ENCODE results near the gene SLC35A5.
A peak's percentile ranks its signal among the peaks of the same experiment; 100 is the strongest.

The SLC35A5 gene

DNA sequence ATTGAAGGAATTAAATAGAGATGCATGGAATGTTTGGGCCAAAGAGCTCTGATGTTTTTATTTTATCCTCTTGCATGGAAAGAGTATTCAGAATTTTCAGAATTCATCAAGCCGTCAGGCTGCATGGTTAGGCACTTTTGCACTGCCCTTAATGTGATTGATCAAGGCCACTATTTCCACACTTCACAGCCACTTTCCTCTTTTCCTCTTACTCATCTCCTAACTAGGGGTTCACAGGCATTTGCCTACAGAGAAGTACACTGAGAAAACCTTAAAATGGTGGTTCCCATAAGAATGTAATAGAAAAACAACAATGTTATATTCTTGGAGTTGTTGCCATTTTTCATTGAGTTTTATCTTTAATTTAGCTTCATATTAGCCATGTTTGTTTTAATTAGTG lies 10.9 kb downstream of the SLC35A5 start:
- no peak for DNase-seq (ENCODE audit: low spot score)

DNA sequence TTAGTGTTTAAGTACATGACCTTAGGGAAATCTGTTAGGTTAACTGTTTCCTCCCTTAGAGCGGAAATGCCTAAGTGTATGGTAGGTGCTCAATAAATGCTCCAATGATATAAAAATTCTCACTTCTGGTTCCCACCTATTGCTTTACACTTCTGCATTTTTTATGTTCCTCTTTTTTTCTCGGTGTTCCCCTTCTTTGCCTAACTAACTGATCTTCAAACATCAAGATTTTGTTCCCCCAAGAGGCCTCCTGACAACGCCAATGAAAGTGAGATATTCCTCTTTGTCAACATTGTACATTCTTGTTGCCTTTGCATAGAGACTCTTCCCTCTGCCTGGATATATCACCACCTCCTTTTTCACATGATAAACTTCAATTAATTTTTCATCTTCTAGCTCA lies 17.4 kb downstream of the SLC35A5 start:
- peak; percentile 30 for DNase-seq (ENCODE audit: low spot score)

DNA sequence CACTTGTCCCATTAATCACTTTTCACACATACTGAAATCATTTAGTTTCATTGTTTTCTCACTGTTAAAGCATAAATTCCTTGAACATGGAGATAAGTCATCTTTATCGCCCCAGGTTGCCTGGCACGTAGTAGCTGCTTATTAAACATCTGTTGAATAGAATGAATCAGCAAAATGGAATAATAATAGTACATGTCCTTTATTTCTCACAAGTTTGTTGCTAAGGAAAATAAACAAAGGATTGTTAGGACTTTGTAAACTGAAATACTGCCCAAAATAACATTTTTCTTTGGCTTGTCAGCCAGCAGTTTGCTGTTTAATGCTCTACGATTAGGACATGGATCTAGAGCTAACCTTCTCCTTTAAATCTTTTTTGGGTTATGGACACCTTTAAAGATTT lies 17.9 kb downstream of the SLC35A5 start:
- DNase-seq (ENCODE audit: low spot score): no peak

DNA sequence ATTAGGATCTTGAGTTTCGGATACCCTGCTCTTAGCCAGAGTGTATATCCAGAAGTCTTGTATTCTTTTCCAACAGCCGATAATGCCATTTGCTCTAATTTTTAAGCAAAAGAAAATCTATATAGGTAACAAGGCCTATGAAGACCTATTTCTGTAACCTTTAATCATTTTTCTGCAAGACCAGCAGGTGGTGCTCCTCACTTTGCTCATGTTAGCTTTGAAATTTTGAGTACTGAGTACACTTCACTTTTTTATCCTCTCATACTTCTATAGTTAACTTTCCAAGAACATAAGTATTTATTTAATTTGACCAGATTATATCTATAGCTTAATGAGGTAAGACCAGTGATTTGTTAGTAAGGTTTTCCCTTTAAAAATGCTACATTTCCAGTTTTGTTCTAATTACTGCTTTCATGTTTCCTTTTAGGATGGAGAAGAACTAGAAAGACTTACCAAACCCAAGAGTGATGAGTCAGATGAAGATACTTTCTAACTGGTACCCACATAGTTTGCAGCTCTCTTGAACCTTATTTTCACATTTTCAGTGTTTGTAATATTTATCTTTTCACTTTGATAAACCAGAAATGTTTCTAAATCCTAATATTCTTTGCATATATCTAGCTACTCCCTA lies 20.5 kb downstream of the SLC35A5 start:
- peak; percentile 44 for DNase-seq (ENCODE audit: low spot score)

DNA sequence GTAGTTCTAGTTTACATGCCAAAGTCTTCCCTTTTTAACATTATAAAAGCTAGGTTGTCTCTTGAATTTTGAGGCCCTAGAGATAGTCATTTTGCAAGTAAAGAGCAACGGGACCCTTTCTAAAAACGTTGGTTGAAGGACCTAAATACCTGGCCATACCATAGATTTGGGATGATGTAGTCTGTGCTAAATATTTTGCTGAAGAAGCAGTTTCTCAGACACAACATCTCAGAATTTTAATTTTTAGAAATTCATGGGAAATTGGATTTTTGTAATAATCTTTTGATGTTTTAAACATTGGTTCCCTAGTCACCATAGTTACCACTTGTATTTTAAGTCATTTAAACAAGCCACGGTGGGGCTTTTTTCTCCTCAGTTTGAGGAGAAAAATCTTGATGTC lies 21.3 kb downstream of the SLC35A5 start:
- DNase-seq (ENCODE audit: low spot score): no peak

DNA sequence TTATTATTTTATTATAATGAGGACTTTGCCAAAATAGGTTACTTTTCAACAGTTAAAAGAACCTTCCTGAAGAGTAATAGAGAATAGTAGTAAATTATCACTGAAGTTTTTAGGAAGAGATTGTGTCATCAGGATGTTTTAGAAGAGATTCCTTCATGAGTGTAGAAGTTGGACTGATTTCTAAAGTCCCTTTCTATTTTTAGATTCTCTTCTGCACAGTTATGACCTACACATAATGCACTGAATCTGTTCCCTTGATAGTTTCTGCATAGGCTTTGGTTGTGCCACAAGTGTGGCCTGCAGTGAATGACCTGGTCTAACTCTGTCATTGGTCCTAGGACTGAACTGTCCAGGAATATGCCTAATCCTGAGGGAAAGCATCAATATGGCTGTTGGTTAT lies 23.9 kb downstream of the SLC35A5 start:
- no peak for DNase-seq (ENCODE audit: low spot score)

DNA sequence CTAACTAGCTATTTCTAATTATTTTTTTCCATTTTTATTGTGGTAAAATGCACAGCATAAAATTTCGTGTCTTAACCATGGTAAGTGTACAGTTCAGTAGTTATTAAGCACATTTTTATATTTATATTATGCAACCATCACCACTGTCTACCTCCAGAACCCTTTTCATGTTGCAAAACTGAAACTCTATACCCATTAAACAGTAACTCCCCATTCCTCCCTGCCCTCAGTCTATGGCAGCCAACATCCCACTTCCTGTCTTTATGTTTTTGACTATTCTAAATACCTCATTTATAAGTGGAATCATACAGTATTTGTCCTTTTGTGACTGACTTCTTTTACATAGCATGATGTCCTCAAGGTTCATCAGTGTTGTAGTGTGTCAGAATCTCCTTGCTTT lies 25.5 kb downstream of the SLC35A5 start:
- DNase-seq (ENCODE audit: low spot score): no peak

DNA sequence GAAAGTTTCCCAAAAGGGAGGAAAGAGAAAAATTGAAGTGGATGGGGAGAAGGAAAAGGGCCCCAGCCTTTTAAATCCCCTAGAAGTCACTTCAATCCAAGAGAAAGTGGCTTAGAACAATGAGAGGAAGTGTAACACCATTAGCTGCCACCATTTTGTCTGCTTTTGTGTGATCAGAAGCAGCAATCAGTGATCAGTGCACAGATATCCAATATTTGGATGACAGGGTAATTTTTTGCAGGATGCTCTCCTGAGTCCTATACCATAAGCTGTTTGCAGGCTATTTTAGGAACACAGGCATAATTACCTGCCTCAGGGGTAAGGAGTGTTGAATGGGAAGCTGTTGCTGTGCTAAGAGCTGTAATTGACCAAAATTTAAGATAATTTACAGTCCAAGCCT lies 31.4 kb downstream of the SLC35A5 start:
- DNase-seq (ENCODE audit: low spot score): no peak

DNA sequence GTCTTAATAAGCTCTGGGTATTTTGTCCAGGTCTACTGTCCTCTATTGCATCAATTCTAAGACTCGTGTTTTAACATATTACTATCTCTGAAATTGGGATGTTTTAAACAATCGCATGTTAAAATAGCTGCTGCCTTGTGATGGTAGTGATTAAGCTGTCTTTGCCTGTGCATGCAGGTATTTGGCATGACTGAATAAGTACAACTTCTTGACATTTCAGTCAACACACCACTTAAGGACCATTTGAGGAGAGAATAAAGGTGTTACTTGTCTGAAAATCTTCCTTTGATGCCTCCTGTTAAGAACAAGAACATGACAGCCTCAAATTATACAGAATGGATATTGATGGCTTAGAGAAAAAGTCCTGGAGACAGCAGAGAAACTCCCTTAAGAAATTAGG lies 33.0 kb downstream of the SLC35A5 start:
- no peak for DNase-seq (ENCODE audit: low spot score)

DNA sequence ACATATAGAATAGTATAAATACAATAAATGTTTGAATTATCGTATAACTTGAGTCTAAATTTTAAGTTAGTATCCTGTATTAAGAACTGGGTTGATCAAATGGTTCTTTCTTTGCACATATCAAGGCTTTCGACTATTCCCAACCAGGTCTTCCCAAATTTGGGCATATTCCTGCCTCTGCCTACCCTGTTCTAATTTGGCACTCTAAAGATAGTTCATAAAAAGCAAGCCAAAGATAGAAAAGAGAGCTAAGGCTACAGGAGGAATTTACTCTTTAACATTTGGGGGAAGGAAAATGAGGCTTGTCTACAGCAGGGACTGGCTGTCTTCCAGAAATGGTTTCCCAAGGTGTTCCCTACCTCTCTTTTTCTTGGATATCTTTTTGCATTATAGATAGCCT lies 36.1 kb downstream of the SLC35A5 start:
- no peak for DNase-seq (ENCODE audit: low spot score)

DNA sequence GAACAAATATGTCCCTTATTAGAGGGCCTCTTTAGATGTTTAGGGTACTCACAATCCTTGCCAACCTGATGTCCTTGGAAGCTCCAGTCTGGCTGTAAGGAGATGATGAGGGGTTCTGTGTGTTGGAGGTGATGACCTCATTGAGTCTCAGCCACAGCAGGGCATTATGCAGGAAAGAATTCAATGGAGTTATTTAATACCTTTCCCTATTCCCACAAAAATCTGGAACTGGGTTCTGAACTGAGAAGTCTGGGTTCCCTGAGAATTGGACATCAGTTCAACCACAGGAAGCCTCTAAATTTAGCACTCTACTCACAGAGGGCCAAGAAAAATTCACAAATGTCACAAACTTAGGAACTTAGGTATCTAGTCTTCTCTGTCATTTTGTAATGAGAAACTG lies 36.9 kb downstream of the SLC35A5 start:
- DNase-seq (ENCODE audit: low spot score): no peak

DNA sequence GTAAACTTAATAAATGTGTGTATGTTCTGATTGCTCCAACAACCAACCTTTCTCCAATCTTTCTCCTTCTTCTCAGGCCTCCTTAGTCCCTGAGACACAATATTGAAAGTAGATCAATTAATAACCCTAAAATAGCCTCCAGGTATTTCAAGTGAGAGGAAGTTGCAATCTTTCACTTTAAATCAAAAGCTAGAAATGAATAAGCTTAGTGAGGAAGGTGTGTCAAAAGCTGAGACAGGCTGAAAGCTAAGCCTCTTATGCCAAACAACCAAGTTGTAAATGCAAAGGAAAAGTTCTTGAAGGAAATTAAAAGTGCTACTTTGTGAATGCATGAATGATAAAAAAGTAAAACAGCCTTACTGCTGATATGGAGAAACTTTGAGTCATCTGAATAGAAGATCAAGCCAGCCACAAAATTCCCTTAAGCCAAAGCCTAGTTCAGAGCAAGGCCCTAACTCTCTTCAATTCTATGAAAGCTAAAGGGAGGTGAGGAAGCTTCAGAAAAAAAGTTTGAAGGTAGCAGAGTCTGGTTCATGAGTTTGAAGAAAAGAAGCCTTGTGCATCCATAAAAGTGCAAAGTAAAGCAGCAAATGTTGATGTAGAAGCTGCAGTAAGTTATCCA lies 40.5 kb downstream of the SLC35A5 start:
- DNase-seq (ENCODE audit: low spot score): no peak

DNA sequence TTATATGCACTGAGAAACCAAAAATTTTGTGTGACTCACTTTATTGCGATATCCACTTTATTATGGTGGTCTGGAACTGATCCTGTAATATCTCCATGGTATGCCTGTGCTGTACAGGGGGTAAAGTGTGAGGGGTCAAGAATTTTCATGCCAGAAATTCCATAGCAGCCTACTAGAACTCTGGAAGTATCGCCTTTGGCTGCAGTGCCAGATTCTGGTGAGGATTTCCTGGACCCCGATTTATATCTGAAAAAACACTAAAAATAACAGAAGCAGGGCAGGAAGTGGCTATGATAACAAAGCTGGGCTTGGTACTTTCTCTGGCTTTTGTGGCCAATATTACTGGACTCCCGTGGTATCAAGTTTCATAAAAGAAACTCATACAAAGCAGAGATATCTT lies 42.7 kb downstream of the SLC35A5 start:
- DNase-seq (ENCODE audit: low spot score): no peak

DNA sequence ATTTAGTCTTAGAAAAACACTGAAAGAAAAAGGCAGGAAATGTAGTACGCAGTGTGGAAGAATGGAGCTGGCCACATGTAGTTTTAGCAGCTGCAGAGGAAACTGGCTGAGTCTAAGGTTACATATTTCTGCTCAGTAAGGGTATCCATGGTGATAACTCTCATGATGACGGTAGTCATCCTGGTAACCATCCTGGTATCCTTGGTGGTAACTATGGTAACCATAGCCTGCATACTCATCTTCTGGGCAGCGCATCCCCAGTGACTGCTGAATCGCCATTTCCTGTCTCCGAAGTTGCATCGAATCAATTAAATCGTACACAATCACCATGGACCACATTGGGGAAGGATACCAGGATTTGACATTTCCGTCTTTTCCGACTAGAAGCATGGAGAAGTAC lies 43.4 kb downstream of the SLC35A5 start:
- peak; percentile 16 for DNase-seq (ENCODE audit: low spot score)

DNA sequence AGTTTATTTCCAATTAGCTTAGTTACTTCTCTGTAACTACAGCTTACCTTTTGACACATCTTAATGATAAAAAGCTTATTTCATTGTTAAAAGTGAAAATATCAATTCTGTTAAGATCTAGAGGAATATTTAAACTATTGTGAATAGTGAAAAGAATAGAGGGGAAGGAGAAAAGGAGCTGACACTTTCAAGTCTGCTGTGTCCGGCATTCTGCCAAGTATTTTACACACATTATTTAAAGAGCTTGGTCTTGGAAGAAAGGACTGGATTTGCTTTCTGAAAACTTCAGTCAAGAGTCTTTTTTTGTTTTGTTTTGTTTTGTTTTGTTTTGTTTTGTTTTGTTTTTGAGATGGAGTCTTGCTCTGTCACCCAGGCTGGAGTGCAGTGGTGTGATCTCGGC lies 44.3 kb downstream of the SLC35A5 start:
- no peak for DNase-seq (ENCODE audit: low spot score)

DNA sequence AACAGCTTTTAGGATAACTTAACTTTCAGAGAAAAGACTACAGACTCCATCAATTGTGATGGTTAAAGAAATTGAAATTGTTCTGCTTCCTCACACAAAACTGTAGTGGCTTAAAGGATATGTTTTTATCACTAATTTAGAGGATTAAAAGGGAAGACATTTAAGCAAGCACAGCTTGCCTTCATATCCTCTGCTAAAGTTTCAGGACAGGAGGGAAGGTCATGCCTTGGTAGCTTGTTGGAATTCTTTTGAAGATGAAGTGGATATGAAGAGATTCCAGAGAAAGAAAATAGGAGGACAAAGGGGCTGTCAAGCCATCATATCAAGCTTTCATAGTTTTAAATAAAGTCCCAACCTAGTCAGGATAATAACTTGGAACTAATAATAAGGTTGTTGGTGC lies 46.0 kb downstream of the SLC35A5 start:
- no peak for DNase-seq (ENCODE audit: low spot score)

DNA sequence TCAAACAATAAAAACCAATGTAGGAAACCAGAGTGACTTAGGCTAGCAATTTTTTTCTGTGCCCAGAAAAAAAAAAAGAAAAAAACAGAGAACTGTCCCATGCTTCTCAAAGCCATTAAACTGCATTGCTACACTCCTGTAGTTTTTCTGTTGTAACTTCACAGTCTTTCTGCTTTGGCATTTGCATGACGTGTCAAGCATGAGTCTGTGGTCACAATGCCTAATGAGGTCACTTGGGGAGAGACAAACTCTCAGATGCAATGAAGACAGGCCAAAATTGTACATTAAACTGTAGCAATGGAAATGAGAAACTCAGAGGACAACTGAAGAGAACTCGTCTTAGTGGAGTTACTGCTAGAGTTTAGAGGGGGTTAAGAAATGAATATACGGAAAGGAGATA lies 48.3 kb downstream of the SLC35A5 start:
- no peak for DNase-seq (ENCODE audit: low spot score)

DNA sequence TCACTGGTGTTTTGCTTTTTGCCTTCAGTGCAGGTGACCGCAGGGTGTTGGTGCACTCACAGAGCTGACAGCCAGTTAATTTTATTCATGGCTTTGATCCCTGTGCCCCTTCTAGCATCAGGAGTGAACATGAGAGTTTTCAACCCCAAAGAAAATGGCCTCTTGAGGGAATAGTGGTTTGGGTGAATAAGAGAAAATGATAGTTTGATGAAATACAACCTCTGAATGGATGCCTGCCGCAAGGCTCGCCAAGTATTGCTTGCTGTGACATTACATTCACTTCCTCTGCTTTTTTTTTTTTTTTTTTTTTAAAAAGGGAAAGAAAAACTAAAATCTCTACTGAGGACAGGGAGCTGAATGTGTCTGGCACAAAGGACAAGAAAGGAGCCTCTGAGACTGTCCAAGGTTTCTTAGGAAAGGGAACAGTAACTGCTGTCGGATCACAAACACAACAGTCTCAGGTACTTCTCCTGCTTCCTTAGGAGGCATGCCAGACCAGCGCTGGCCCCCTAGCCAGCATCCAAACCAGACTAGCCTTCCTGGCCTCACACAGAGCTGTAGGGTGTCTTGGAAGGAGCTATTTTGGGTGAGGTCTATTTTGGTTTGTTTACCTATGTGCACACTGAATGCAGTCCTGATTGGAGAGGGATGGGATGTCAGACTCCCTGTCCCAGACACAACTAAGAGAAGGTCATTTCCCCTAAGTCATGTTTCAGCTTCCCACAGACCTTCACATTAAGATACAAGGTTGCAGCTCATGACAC lies 50.1 kb downstream of the SLC35A5 start:
- no peak for DNase-seq (ENCODE audit: low spot score)

DNA sequence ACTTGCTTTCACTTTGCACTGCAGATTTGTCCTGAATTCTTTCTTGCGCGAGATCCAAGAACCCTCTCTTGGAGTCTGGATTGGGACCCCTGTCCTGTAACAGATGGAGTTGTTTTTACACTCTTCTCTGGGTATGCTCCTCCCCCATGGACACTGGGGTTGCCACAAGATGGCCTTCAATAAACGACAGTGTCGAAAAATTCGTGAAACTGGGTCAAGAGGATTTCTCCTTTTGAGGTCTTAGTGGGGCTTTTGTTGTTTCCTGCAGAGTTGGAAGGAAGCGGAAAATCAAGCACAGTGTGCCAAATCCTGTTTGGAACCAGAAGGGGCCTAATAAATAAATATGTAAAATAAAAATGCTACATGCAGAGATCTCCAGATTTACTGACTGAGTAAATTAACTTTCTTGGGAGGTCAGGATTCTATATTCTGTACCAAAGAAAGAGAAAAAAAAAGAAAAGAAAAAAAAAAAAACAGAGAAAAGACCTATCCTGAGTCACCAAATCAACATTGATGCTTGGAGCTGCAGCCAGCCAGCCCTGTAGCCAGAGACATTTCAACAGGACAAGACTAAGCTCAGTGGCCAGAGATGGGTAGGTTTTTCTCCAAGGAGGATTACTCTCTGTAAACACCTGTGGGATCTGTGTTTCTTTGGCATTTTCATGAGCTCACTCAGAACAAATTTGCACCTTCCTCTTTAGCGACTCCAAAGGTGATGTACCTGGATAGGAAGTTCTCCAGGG lies 54.3 kb downstream of the SLC35A5 start:
- no peak for DNase-seq (ENCODE audit: low spot score)

DNA sequence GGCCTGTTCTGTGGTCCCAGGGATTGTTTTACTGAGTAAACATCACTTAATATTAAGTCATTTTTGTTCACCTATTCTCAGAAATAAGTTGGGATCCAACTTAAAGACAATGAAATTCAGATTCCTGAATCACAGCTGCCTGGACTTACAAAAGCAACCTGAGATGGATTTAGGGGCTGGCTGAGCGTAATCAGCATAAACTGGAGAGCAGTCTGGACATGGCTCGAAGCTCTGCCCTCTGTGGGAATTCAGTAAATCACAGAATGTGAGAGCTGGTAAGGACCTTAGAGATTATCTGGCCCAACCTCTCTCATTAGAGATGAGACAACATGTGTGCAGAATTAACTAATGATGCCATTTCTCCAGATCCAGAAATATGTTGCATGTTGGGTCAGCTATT lies 55.4 kb downstream of the SLC35A5 start:
- DNase-seq (ENCODE audit: low spot score): no peak

DNA sequence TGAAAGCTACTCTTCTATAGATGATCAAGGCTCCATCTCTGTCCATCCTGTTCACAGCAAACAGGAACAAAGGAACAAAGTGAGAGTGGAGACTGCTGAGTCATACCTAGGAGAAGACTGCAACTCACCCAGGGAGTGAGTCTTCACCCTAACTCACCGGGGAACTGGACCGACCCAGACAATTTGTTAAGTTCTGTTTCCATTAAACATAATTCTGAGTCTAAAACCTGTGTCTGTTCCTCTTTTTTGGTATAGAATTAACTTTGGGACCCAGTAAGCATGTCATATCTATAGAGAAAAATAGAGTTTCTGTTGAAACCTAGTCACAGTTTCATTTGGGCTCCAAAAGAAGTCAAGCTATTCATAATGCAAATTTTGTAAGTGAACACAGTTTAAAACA lies 57.5 kb downstream of the SLC35A5 start:
- DNase-seq (ENCODE audit: low spot score): no peak

DNA sequence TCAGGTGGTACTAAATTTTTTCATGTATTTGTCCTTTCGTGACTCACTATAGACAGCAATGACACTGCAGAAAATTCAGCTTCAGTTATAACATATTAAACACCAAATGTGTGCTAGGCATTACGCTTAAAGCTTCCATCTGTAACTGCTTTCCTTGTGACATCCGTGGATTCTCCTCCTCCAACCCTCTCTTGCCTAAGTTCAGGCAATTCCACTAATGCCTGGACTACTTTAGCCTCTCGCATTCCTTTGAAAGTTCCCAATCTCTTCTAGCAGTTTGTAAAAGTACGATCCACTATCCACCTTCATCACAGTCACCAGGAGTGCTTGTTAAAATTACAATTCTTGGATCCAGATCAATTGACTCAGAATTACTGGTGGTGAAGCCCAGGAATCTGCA lies 61.4 kb downstream of the SLC35A5 start:
- DNase-seq (ENCODE audit: low spot score): no peak

DNA sequence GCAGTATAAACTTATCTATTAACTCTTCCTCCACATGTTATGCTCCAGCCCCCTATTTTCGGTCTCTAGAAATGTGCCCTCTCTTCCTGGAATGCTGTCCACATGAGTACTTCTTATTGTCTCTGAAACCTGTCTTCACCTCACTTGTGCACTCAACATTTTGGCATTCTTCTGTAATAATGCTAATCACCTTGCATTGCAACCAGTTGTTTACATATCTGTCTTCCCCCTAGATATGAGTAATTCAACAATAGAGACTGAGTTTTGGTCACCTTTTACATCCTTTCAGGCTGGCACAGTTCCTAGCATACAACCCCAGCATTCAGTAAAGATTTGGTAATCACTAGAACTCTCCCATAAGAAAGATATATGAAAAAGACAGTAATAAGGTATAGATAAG lies 61.9 kb downstream of the SLC35A5 start:
- no peak for DNase-seq (ENCODE audit: low spot score)

Measured in pons (tissue), 1 donor.